Loucy (cell line): ENCODE measurements around the gene SLC38A1.
A peak's percentile ranks its signal among the peaks of the same experiment; 100 is the strongest.

Experiments used
- H2AFZ ChIP-seq: fragments of 200-600 bp; sonication (generic); 2 replicates; pipeline ENCODE4 v1.6.0; 2016; ENCODE audit warnings: antibody characterized with exemption, mild to moderate bottlenecking, low read length, moderate library complexity
- H3F3A ChIP-seq: fragments of 200-600 bp; 2 replicates; pipeline ENCODE4 v1.6.0; 2016; ENCODE audit warnings: antibody characterized with exemption, low read depth, mild to moderate bottlenecking
- H3K27me3 ChIP-seq: fragments of 200-600 bp; sonication (generic); 2 replicates; pipeline ENCODE4 v1.6.1; 2014; ENCODE audit warnings: low read length, mild to moderate bottlenecking; ENCODE audit not compliant: insufficient read depth, poor library complexity, severe bottlenecking
- H3K36me3 ChIP-seq: fragments of 200-600 bp; sonication (generic); 2 replicates; pipeline ENCODE4 v1.6.1; 2016; ENCODE audit warnings: low read length; ENCODE audit not compliant: insufficient read depth
- H3K4me1 ChIP-seq: fragments of 200-600 bp; sonication (generic); 2 replicates; pipeline ENCODE4 v1.5.1; 2014; ENCODE audit warnings: low read length, mild to moderate bottlenecking; ENCODE audit not compliant: insufficient read depth, poor library complexity, severe bottlenecking
- H3K4me2 ChIP-seq: fragments of 200-600 bp; sonication (generic); 2 replicates; pipeline ENCODE4 v1.6.0; 2014; ENCODE audit warnings: antibody characterized with exemption, low read length, low read depth, mild to moderate bottlenecking; ENCODE audit not compliant: poor library complexity, severe bottlenecking
- H3K4me3 ChIP-seq: fragments of 200-600 bp; sonication (generic); 2 replicates; pipeline ENCODE4 v1.5.1; 2014; ENCODE audit warnings: low read length, mild to moderate bottlenecking, mixed read lengths; ENCODE audit not compliant: poor library complexity, severe bottlenecking
- H3K79me2 ChIP-seq: fragments of 200-600 bp; sonication (generic); 2 replicates; pipeline ENCODE4 v1.6.1; 2014; ENCODE audit warnings: low read length; ENCODE audit not compliant: insufficient read depth
- H3K9ac ChIP-seq: fragments of 200-600 bp; sonication (generic); 2 replicates; pipeline ENCODE4 v1.6.0; 2014; ENCODE audit warnings: mild to moderate bottlenecking, low read depth, low read length, moderate library complexity; ENCODE audit not compliant: poor library complexity, severe bottlenecking
- H3K9me2 ChIP-seq: fragments of 200-600 bp; sonication (generic); replicated peaks from 2 replicates; pipeline ENCODE4 v1.6.1; 2016; ENCODE audit warnings: low read depth, low read length, mixed read lengths
- H3K9me3 ChIP-seq: fragments of 200-600 bp; sonication (generic); 2 replicates; pipeline ENCODE4 v1.6.1; 2014; ENCODE audit warnings: mild to moderate bottlenecking, antibody characterized with exemption, low read length, low read depth; ENCODE audit not compliant: insufficient read depth
- H4K20me1 ChIP-seq: fragments of 200-600 bp; sonication (generic); 2 replicates; pipeline ENCODE4 v1.6.0; 2014; ENCODE audit warnings: antibody characterized with exemption, low read length, mild to moderate bottlenecking; ENCODE audit not compliant: insufficient read depth, poor library complexity, severe bottlenecking
- CTCF ChIP-seq: fragments of 200-600 bp; sonication (generic); conservative IDR thresholded peaks from 2 replicates; pipeline ENCODE4 v1.5.1; 2014; ENCODE audit warnings: mild to moderate bottlenecking, antibody characterized with exemption, low read length
- EZH2phosphoT487 ChIP-seq: fragments of 200-600 bp; IDR thresholded peaks from 2 replicates; pipeline ENCODE4 v1.6.1; 2018; ENCODE audit warnings: antibody characterized with exemption, mild to moderate bottlenecking, moderate library complexity, borderline replicate concordance

The SLC38A1 gene

GRCh38 chr12:46259713-46260112 is 9.1 kb downstream of the SLC38A1 start:
- H3K4me2 ChIP-seq, result peak overlapping the region; percentile 6
- peaks cover 52% of the 10 kb centered on the region for H3K4me1 ChIP-seq
- TF ChIP-seq EZH2phosphoT487 (no peak), CTCF (no peak)
- no peak overlapping the region for H3K4me3 ChIP-seq
- no peak overlapping the region for H3K9ac ChIP-seq
- H3K9me2 ChIP-seq, result no peaks in the 10 kb centered on the region
- peaks cover 99% of the 10 kb centered on the region for H3K79me2 ChIP-seq
- H2AFZ ChIP-seq, result no peak overlapping the region
- H3K36me3 ChIP-seq, result peaks cover 17% of the 10 kb centered on the region; the same call in 1 of the 2 replicates
- no peaks in the 10 kb centered on the region for H3K9me3 ChIP-seq
- H3F3A ChIP-seq, result no peaks in the 10 kb centered on the region
- no peaks in the 10 kb centered on the region for H3K27me3 ChIP-seq
- peaks cover 89% of the 10 kb centered on the region for H4K20me1 ChIP-seq

GRCh38 chr12:46259071-46259470 is 9.8 kb downstream of the SLC38A1 start:
- Histone ChIP-seq H4K20me1 (peaks cover 83% of the 10 kb centered on the region), H3K9ac (no peak overlapping the region), H3K4me3 (no peak overlapping the region), H3K4me2 (no peak overlapping the region), H3K36me3 (peaks cover 24% of the 10 kb centered on the region; the same call in 1 of the 2 replicates), H2AFZ (no peak overlapping the region), H3K79me2 (peaks cover 99% of the 10 kb centered on the region), H3K4me1 (peaks cover 46% of the 10 kb centered on the region), H3K9me2 (no peaks in the 10 kb centered on the region), H3K9me3 (no peaks in the 10 kb centered on the region), H3K27me3 (no peaks in the 10 kb centered on the region), H3F3A (no peaks in the 10 kb centered on the region)
- TF ChIP-seq CTCF (no peak), EZH2phosphoT487 (no peak)

- Histone ChIP-seq H3K9me3 (no peaks in the 10 kb centered on the region), H3K9ac (no peak overlapping the region), H3K79me2 (peaks cover 98% of the 10 kb centered on the region), H4K20me1 (peaks cover 73% of the 10 kb centered on the region), H2AFZ (no peak overlapping the region), H3K36me3 (peaks cover 32% of the 10 kb centered on the region; the same call in 1 of the 2 replicates), H3K4me2 (no peak overlapping the region), H3K4me3 (no peak overlapping the region), H3K9me2 (no peaks in the 10 kb centered on the region), H3F3A (no peaks in the 10 kb centered on the region), H3K4me1 (peaks cover 37% of the 10 kb centered on the region), H3K27me3 (no peaks in the 10 kb centered on the region)
- no peak for TF ChIP-seq EZH2phosphoT487
- TF ChIP-seq CTCF, result no peak
Measured at GRCh38 chr12:46258129-46258528, 10.7 kb downstream of the SLC38A1 start.
